ENCODE results near the gene CNPY4. TPM values are rescaled to one million over a fixed set of nuclear protein-coding genes. Genes with fewer than 3 reads are reported as not detected.
A peak's percentile ranks its signal among the peaks of the same experiment; 100 is the strongest.

The CNPY4 gene
- total RNA-seq, 2 experiments from 2014 or later: 22.5 to 25.6 TPM

DNA sequence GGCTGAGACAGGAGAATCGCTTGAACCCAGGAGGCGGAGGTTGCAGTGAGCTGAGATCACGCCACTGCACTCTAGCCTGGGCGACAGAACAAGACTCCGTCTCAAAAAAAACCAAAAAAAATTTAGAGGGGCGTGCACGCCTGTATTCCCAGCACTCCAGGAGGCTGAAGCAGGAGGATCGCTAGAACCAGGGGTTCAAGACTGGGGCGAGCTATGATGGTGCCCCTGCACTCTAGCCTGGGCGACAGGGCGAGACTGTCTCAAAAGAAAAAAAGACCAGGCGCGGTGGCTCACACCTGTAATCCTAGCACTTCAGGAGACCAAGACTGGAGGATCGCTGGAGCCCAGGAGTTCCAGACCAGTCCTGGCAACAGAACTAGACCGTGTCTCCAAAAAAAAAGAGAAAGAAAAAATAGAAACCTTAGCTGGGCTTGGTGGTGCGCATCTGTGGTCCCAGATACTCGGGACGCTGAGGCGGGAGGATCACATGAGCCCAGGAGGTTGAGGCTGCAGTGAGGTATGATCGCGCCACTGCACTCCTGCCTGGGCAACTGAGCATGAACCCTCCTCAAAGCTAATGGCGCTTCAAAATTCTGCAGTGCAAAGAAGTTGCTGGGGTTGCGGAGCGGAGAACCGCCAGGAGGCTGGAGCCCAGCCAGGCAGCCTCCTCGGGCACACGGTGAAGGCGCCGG lies 7.0 kb downstream of the CNPY4 start:
- Mint-ChIP-seq H3K27ac (peak overlapping the region; percentile 100), H3K36me3 (ENCODE audit: low read depth) (peaks cover 28% of the 10 kb centered on the region), H3K4me3 (peak overlapping the region; percentile 100), H3K9me3 (no peaks in the 10 kb centered on the region), H3K27me3 (no peaks in the 10 kb centered on the region), H3K4me1 (ENCODE audit: low read depth) (peaks cover 31% of the 10 kb centered on the region)
- ChIA-PET CTCF (interaction anchor here (1.1 to 1.3 kb wide), 2 partner anchors 25 to 51 kb away, joined by 3 to 5 read pairs; partner anchors contain the start of genes AP4M1, GPC2, MCM7 and STAG3), POLR2A (interaction anchor here (0.6 to 3.3 kb wide), 24 partner anchors 12 to 548 kb away, joined by 3 to 58 read pairs (median 4); partner anchors contain the start of genes AP4M1, COPS6, LAMTOR4 and MCM7)
- Histone ChIP-seq H3K4me3 (ENCODE audit: low read length) (peak overlapping the region; percentile 96), H3K27ac (ENCODE audit: low read depth in 1 of 2, low read length in 2 of 2) (peak overlapping the region; percentile 96 to 99), H3K36me3 (ENCODE audit: insufficient read depth, low read length) (peaks cover 22% of the 10 kb centered on the region), H3K4me1 (ENCODE audit: insufficient read depth, low read length) (peaks cover 40% of the 10 kb centered on the region), H3K27me3 (ENCODE audit: control insufficient read depth in 1 of 2, insufficient read depth in 2 of 2, low read length in 2 of 2) (no peaks in the 10 kb centered on the region), H3K9me3 (ENCODE audit: control insufficient read depth in 1 of 2, insufficient read depth in 1 of 2, low read length in 2 of 2) (no peaks in the 10 kb centered on the region)
- intact Hi-C loops (cut with DNase I, micrococcal nuclease): loop anchor here (2.0 kb wide), 2 partner anchors 26 to 46 kb away; partner anchors contain the start of genes AP4M1 (in 2 of the 2), MCM7 (in 2 of the 2) and ZNF3 (in 1 of the 2)
- TF ChIP-seq, protein P1, sequence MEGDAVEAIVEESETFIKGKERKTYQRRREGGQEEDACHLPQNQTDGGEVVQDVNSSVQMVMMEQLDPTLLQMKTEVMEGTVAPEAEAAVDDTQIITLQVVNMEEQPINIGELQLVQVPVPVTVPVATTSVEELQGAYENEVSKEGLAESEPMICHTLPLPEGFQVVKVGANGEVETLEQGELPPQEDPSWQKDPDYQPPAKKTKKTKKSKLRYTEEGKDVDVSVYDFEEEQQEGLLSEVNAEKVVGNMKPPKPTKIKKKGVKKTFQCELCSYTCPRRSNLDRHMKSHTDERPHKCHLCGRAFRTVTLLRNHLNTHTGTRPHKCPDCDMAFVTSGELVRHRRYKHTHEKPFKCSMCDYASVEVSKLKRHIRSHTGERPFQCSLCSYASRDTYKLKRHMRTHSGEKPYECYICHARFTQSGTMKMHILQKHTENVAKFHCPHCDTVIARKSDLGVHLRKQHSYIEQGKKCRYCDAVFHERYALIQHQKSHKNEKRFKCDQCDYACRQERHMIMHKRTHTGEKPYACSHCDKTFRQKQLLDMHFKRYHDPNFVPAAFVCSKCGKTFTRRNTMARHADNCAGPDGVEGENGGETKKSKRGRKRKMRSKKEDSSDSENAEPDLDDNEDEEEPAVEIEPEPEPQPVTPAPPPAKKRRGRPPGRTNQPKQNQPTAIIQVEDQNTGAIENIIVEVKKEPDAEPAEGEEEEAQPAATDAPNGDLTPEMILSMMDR (IDR thresholded peaks at IDR 0.05): no peak
- no peak for ATAC-seq (ENCODE audit: poor library complexity)
- DNase-seq: peak in 1 of 14 experiments; percentile 38

DNA sequence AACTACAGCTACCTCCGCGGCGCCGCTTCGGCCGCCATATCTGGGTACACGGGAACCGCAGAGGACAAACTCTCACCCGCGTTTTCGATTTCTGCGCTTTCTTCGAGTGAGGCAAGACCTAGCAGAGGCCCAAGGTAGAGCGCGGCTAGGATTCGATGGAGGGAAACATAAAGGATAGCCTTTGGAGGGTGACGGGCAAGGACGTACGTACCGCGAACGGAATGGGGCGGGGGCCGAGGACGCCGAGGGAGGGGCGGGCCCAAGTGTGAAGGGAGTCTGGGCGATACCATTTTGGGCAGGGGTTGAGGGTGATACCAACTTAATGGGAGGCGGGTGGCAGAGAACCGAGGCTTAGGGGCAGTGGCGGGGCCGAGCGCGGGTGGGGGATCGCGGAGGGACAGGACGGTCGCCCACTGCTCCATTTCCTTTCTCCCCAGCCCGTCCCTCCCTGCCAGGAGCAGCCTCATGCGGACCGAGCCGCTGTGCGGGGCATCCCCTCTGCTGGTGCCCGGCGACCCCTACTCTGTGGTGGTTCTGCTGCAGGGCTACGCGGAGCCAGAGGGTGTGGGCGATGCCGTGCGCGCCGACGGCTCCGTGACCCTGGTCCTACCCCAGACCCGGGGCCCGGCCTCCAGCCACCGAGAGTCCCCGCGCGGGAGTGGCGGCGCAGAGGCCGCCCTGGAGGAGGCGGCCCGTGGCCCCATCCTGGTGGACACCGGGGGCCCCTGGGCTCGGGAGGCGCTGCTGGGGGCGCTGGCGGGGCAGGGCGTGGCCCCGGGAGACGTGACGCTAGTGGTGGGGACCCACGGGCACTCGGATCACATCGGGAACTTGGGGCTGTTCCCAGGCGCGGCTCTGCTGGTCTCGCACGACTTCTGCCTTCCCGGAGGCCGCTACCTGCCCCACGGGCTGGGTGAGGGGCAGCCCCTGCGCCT lies 7.8 kb downstream of the CNPY4 start, which contains the start of gene MBLAC1:
Gene MBLAC1, plus strand, starts transcription at position 37 of the 935 bp plus-strand sequence. Its CDS starts 429 bp downstream, at position 466.
- Mint-ChIP-seq H3K9me3 (no peaks in the 10 kb centered on the region), H3K4me1 (ENCODE audit: low read depth) (peaks cover 31% of the 10 kb centered on the region), H3K27me3 (no peaks in the 10 kb centered on the region), H3K36me3 (ENCODE audit: low read depth) (peaks cover 28% of the 10 kb centered on the region), H3K27ac (peak within 1 kb of the TSS; percentile 100), H3K4me3 (peak within 1 kb of the TSS; percentile 100)
- intact Hi-C loops (cut with DNase I, micrococcal nuclease): loop anchor here (1.0 to 2.0 kb wide), 3 partner anchors 8 to 46 kb away; partner anchors contain the start of genes AP4M1 (in 2 of the 2), CNPY4 (in 2 of the 2), MCM7 (in 2 of the 2) and TAF6 (in 2 of the 2)
- ChIA-PET CTCF (interaction anchor here (1.1 to 1.3 kb wide), 2 partner anchors 26 to 50 kb away, joined by 3 to 5 read pairs; partner anchors contain the start of genes AP4M1, GPC2, MCM7 and STAG3), POLR2A (interaction anchor here (0.6 to 3.3 kb wide), 27 partner anchors 11 to 547 kb away, joined by 3 to 58 read pairs (median 4); partner anchors contain the start of genes AP4M1, COPS6, LAMTOR4 and MCM7)
- ATAC-seq (ENCODE audit: poor library complexity) (peak; percentile 80), DNase-seq (peak; percentile 87 to 97 (median 91))
- no peaks in the 10 kb centered on the region for H3K9me3 ChIP-seq (ENCODE audit: control insufficient read depth in 1 of 2, insufficient read depth in 1 of 2, low read length in 2 of 2)
- peak within 1 kb of the TSS; percentile 96 to 99 for H3K27ac ChIP-seq (ENCODE audit: low read depth in 1 of 2, low read length in 2 of 2)
- H3K4me1 ChIP-seq (ENCODE audit: insufficient read depth, low read length): peaks cover 39% of the 10 kb centered on the region
- peak within 1 kb of the TSS; percentile 96 for H3K4me3 ChIP-seq (ENCODE audit: low read length)
- H3K36me3 ChIP-seq (ENCODE audit: insufficient read depth, low read length): peaks cover 20% of the 10 kb centered on the region
- TF ChIP-seq, protein P1 (IDR thresholded peaks at IDR 0.05): no peak
- no peaks in the 10 kb centered on the region for H3K27me3 ChIP-seq (ENCODE audit: control insufficient read depth in 1 of 2, insufficient read depth in 2 of 2, low read length in 2 of 2)

Measured in CD4-positive, alpha-beta T cell (primary cell).